K562 (cell line): ENCODE measurements around the gene NRXN2. TPM values are rescaled to one million over a fixed set of nuclear protein-coding genes. Genes with fewer than 3 reads are reported as not detected.

ENCODE experiments used
- BRD9 ChIP-seq: fragments of 450-650 bp; IDR thresholded peaks from 2 replicates; pipeline ENCODE4 v1.6.1; 2018; ENCODE audit warnings: low read depth; ENCODE audit not compliant: partially characterized antibody
- CBFA2T3 ChIP-seq: fragments of 450-650 bp; IDR thresholded peaks from 2 replicates; pipeline ENCODE4 v1.6.1; 2017
- CGGBP1 ChIP-seq: fragments of 250-450 bp; sonication (Bioruptor Pico); IDR thresholded peaks from 2 replicates; pipeline ENCODE4 v1.9.0; 2021; ENCODE audit warnings: mild to moderate bottlenecking
- CTBP1 ChIP-seq: fragments of 450-650 bp; IDR thresholded peaks from 2 replicates; pipeline ENCODE4 v1.6.1; 2016; ENCODE audit warnings: borderline replicate concordance
- FUS ChIP-seq: fragments of 200-400 bp; formaldehyde crosslinking; optimal IDR thresholded peaks from 2 replicates; pipeline ENCODE3; 2017; ENCODE audit warnings: low read depth, low read length
- HES1 ChIP-seq: fragments of 450-650 bp; IDR thresholded peaks from 2 replicates; pipeline ENCODE4 v1.6.1; 2016; ENCODE audit warnings: low read depth, mild to moderate bottlenecking, moderate library complexity
- JUND ChIP-seq, 2 experiments: IDR thresholded peaks; 2 replicates in 1 of 2; 3 replicates in 1 of 2; pipeline ENCODE4 v1.6.1; 2011; ENCODE audit warnings: borderline replicate concordance in 2 of 2, low read depth in 2 of 2, low read length in 2 of 2, improper control_type of control experiment in 1 of 2, missing biosample characterization in 1 of 2, missing genetic modification characterization in 1 of 2, missing genetic modification reagents in 1 of 2
- MTA3 ChIP-seq: fragments of 450-650 bp; formaldehyde crosslinking; IDR thresholded peaks from 2 replicates; pipeline ENCODE4 v1.6.1; 2017; ENCODE audit warnings: mild to moderate bottlenecking, borderline replicate concordance
- MYC ChIP-seq, 2 experiments: fragments of 250-450 bp in 1 of 2; sonication (Bioruptor Pico) in 1 of 2; IDR thresholded peaks; 2 replicates each; pipeline versions ENCODE4 v1.5.1 to v1.6.1; 2012 to 2021; ENCODE audit warnings: low read depth in 2 of 2, borderline replicate concordance in 1 of 2, improper control_type of control experiment in 1 of 2, low read length in 1 of 2, mild to moderate bottlenecking in 1 of 2, moderate library complexity in 1 of 2
- PML ChIP-seq: IDR thresholded peaks from 2 replicates; pipeline ENCODE4 v1.6.1; 2012; ENCODE audit warnings: low read length, inconsistent platforms
- RUNX1 ChIP-seq: sonication (generic); IDR thresholded peaks from 2 replicates; pipeline ENCODE4 v1.6.1; 2016; ENCODE audit warnings: antibody characterized with exemption, low read depth
- SIN3A ChIP-seq, 2 experiments: fragments of 150-350 bp in 1 of 2; IDR thresholded peaks; 2 replicates each; pipeline ENCODE4 v1.6.1; 2011 to 2016; ENCODE audit warnings: borderline replicate concordance in 2 of 2, low read depth in 2 of 2, low read length in 2 of 2, mild to moderate bottlenecking in 2 of 2, moderate library complexity in 2 of 2; ENCODE audit not compliant: control insufficient read depth in 1 of 2
- SNRNP70 ChIP-seq: fragments of 200-400 bp; formaldehyde crosslinking; optimal IDR thresholded peaks from 2 replicates; pipeline ENCODE3; 2017; ENCODE audit warnings: low read depth, low read length
- SRF ChIP-seq, 2 experiments: fragments of 250-450, 450-650 bp in 1 of 2; sonication (Bioruptor Pico) in 1 of 2; sonication (generic) in 1 of 2; formaldehyde crosslinking; IDR thresholded peaks; 2 replicates each; pipeline versions ENCODE4 v1.5.0 to v1.5.1; 2020 to 2022; ENCODE audit warnings: mild to moderate bottlenecking in 1 of 2, missing genetic modification reagents in 1 of 2
- ZFPM2 ChIP-seq: fragments of 250-450 bp; sonication (Bioruptor Pico); IDR thresholded peaks from 2 replicates; pipeline ENCODE4 v1.5.1; 2022; ENCODE audit warnings: mild to moderate bottlenecking
- ZNF740 ChIP-seq, 3 experiments: fragments of 200-800 bp in 1 of 3; sonication (Bioruptor generic) in 1 of 3; sonication (generic) in 1 of 3; formaldehyde crosslinking in 1 of 3; IDR thresholded peaks; 2 replicates each; pipeline versions ENCODE4 v1.6.1 to v1.8.0; 2016 to 2022; ENCODE audit warnings: mild to moderate bottlenecking in 2 of 3, missing compliant biosample characterization in 2 of 3, missing genetic modification characterization in 2 of 3, missing genetic modification reagents in 1 of 3
- ZZZ3 ChIP-seq: fragments of 450-650 bp; IDR thresholded peaks from 2 replicates; pipeline ENCODE4 v1.6.1; 2016; ENCODE audit warnings: antibody characterized with exemption, mild to moderate bottlenecking, moderate library complexity
- polyA plus RNA-seq, 8 experiments: library from polyadenylated mRNA; depleted of rRNA in 4 of 8; stranded (reverse) in 5 of 8; unstranded in 3 of 8; fragments of >200 nt; fragmentation: Nextera tagmentation in 2 of 8; fragmentation: Illumina TruSeq in 1 of 8; extraction: Ambion mirVana in 2 of 8; extraction: Trizol in 1 of 8; gene quantifications; 2 replicates each; pipeline versions ENCODE4 v1.2.1 to v1.2.3, GENCODE V29; 2011 to 2014; ENCODE audit warnings: inconsistent platforms in 1 of 8, missing spikeins in 1 of 8
- total RNA-seq, 7 experiments: library from RNA; depleted of rRNA in 6 of 7; stranded (reverse); fragments of >200 nt in 6 of 7; fragmentation: Illumina TruSeq in 2 of 7; extraction: Trizol in 2 of 7; gene quantifications; 2 replicates each; pipeline versions ENCODE4 v1.2.1 to v1.2.3, GENCODE V29; 2011 to 2021; ENCODE audit warnings: low replicate concordance in 1 of 7
- TF ChIP-seq, protein P1 (sequence below): fragments of 450-650 bp; conservative IDR thresholded peaks from 2 replicates; pipeline ENCODE4 v1.6.1; 2016; ENCODE audit warnings: missing genetic modification characterization, low read depth, mild to moderate bottlenecking, control low read depth, missing compliant biosample characterization
- TF ChIP-seq, protein P2 (sequence below): fragments of 250-450 bp; sonication (Bioruptor Pico); IDR thresholded peaks from 2 replicates; pipeline ENCODE4 v1.4.0; 2020; ENCODE audit warnings: mild to moderate bottlenecking, moderate library complexity

NRXN2 gene
- total and polyA plus RNA-seq, 9 of the 15 experiments (the other 6 are each of a cell fraction or from before 2014, with no cell fraction given), result 0.07 to 0.47 (median 0.15) TPM; not detected in 4

- TF ChIP-seq BRD9 (no peak), MTA3 (peak; percentile 43; the same call in 1 of the 2 replicates), RUNX1 (no peak), SNRNP70 (no peak), ZZZ3 (no peak), MYC (IDR thresholded peaks at IDR 0.05; ENCODE audit: low read depth, low read length) (peak; percentile 61; the same call in 1 of the 2 replicates), MYC (CRISPR knock-in tag; IDR thresholded peaks at IDR 0.05; ENCODE audit: borderline replicate concordance, low read depth) (no peak), SIN3A (IDR thresholded peaks at IDR 0.05; ENCODE audit: borderline replicate concordance in 2 of 2, control insufficient read depth in 1 of 2, low read depth in 2 of 2, low read length in 2 of 2) (no peak), FUS (no peak), JUND (IDR thresholded peaks at IDR 0.05; ENCODE audit: borderline replicate concordance, low read depth, low read length) (peak; percentile 17; the same call in 1 of the 2 replicates), JUND (tag; IDR thresholded peaks at IDR 0.05; ENCODE audit: borderline replicate concordance, low read depth, low read length) (peak; percentile 33; the same call in 2 of the 3 replicates), CTBP1 (peak; percentile 56; the same call in 1 of the 2 replicates), ZFPM2 (CRISPR knock-in tag) (no peak), SRF (CRISPR knock-in tag; IDR thresholded peaks at IDR 0.05) (no peak), CGGBP1 (CRISPR knock-in tag) (no peak), PML (no peak), HES1 (peak; percentile 73), CBFA2T3 (peak; percentile 44; the same call in 1 of the 2 replicates), ZNF740 (CRISPR knock-in tag; IDR thresholded peaks at IDR 0.05) (0 out of 2 replicates have a peak, but pooled peaks have one; percentile 48), ZNF740 (tag; IDR thresholded peaks at IDR 0.05) (no peak)
- TF ChIP-seq, protein P1, sequence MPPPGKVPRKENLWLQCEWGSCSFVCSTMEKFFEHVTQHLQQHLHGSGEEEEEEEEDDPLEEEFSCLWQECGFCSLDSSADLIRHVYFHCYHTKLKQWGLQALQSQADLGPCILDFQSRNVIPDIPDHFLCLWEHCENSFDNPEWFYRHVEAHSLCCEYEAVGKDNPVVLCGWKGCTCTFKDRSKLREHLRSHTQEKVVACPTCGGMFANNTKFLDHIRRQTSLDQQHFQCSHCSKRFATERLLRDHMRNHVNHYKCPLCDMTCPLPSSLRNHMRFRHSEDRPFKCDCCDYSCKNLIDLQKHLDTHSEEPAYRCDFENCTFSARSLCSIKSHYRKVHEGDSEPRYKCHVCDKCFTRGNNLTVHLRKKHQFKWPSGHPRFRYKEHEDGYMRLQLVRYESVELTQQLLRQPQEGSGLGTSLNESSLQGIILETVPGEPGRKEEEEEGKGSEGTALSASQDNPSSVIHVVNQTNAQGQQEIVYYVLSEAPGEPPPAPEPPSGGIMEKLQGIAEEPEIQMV (tag), result no peak
- TF ChIP-seq, protein P2, sequence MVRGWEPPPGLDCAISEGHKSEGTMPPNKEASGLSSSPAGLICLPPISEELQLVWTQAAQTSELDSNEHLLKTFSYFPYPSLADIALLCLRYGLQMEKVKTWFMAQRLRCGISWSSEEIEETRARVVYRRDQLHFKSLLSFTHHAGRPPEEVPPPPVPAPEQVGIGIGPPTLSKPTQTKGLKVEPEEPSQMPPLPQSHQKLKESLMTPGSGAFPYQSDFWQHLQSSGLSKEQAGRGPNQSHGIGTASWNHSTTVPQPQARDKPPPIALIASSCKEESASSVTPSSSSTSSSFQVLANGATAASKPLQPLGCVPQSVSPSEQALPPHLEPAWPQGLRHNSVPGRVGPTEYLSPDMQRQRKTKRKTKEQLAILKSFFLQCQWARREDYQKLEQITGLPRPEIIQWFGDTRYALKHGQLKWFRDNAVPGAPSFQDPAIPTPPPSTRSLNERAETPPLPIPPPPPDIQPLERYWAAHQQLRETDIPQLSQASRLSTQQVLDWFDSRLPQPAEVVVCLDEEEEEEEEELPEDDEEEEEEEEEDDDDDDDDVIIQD (CRISPR knock-in tag), result no peak
Observed at GRCh38 chr11:64754124-64754918, 31.3 kb upstream of the NRXN2 start (continued).
